ENCODE data around the gene DNAH17. TPM values are rescaled to one million over a fixed set of nuclear protein-coding genes. Genes with fewer than 3 reads are reported as not detected.

DNAH17 gene
- total RNA-seq, 2 donors from 2014 or later, result 0.13 to 0.64 TPM

DNA sequence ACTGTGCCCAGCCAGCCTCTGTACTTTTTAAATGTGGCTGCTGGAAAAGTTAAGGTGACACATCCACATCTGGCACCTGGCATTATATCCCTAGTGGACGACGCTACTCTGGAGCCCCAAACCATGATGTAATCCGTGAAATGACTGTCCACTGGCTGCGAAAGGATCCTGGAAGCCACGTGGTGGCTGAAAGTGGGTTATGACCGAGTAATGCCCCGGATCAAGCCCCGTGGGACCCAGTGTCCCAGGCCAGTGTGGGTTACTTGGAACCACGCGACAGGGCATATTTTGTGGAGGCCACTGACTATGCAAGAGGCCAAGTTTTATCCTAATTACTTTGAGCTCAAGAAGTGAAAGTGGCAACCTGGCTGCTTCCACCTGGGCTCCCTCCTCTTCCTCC is 119.1 kb downstream of the DNAH17 start:
- no peaks in the 10 kb centered on the region for H3K36me3 ChIP-seq (ENCODE audit: control insufficient read depth, insufficient read depth, low read length)
- DNase-seq, result no peak
- H3K36me3 Mint-ChIP-seq (ENCODE audit: low read depth), result no peaks in the 10 kb centered on the region
- H3K4me3 Mint-ChIP-seq, result no peak overlapping the region
- H3K4me1 Mint-ChIP-seq, result no peaks in the 10 kb centered on the region
- TF ChIP-seq, protein P1, sequence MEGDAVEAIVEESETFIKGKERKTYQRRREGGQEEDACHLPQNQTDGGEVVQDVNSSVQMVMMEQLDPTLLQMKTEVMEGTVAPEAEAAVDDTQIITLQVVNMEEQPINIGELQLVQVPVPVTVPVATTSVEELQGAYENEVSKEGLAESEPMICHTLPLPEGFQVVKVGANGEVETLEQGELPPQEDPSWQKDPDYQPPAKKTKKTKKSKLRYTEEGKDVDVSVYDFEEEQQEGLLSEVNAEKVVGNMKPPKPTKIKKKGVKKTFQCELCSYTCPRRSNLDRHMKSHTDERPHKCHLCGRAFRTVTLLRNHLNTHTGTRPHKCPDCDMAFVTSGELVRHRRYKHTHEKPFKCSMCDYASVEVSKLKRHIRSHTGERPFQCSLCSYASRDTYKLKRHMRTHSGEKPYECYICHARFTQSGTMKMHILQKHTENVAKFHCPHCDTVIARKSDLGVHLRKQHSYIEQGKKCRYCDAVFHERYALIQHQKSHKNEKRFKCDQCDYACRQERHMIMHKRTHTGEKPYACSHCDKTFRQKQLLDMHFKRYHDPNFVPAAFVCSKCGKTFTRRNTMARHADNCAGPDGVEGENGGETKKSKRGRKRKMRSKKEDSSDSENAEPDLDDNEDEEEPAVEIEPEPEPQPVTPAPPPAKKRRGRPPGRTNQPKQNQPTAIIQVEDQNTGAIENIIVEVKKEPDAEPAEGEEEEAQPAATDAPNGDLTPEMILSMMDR (conservative IDR thresholded peaks at IDR 0.05), result no peak
- no peaks in the 10 kb centered on the region for H3K9me3 ChIP-seq (ENCODE audit: control insufficient read depth, low read length)
- no peaks in the 10 kb centered on the region for H3K9me3 Mint-ChIP-seq
- H3K27me3 ChIP-seq (ENCODE audit: control insufficient read depth, insufficient read depth, low read length, poor library complexity, severe bottlenecking), result no peaks in the 10 kb centered on the region
- no peaks in the 10 kb centered on the region for H3K4me1 ChIP-seq (ENCODE audit: control insufficient read depth, insufficient read depth, low read length)
- no peak overlapping the region for H3K27ac Mint-ChIP-seq
- WGBS, 2 experiments (ENCODE audit: insufficient coverage in 1 of 2, insufficient read length in 1 of 2), result 92 to 97% methylated on average over 10 of the region's 10 CpGs
- no peak overlapping the region for H3K27ac ChIP-seq (ENCODE audit: low read depth, low read length)
- H3K27me3 Mint-ChIP-seq (ENCODE audit: insufficient read depth), result no peaks in the 10 kb centered on the region
- no peak overlapping the region for H3K9ac ChIP-seq (ENCODE audit: extremely low read depth, low read length, poor library complexity, severe bottlenecking)
- no peak overlapping the region for H3K4me3 ChIP-seq (ENCODE audit: low read length)

DNA sequence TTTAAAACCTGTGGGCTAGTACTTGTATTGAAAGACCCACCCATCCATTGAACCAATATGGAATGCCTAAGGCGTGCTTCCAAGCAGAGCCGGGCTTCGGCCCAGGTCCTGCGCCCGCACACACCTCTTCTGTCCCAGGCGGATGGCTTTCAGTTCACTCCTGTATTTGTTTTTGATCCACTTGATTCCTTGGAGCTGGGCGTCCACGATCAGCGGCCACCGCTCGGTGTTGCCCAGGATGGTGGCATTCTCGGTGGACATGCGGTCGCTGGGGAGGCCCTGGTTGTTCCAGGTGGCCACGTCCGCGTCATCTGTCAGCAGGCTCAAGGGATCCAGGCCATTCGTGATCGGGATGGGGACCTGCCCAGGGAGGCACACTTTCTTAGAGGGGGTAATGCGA is 122.8 kb downstream of the DNAH17 start:
- Histone ChIP-seq H3K36me3 (ENCODE audit: control insufficient read depth, insufficient read depth, low read length) (no peaks in the 10 kb centered on the region), H3K9ac (ENCODE audit: extremely low read depth, low read length, poor library complexity, severe bottlenecking) (no peak overlapping the region), H3K9me3 (ENCODE audit: control insufficient read depth, low read length) (no peaks in the 10 kb centered on the region), H3K27me3 (ENCODE audit: control insufficient read depth, insufficient read depth, low read length, poor library complexity, severe bottlenecking) (no peaks in the 10 kb centered on the region), H3K4me3 (ENCODE audit: low read length) (no peak overlapping the region), H3K27ac (ENCODE audit: low read depth, low read length) (no peak overlapping the region), H3K4me1 (ENCODE audit: control insufficient read depth, insufficient read depth, low read length) (no peaks in the 10 kb centered on the region)
- Mint-ChIP-seq H3K4me3 (no peak overlapping the region), H3K27ac (no peak overlapping the region), H3K27me3 (ENCODE audit: insufficient read depth) (no peaks in the 10 kb centered on the region), H3K36me3 (ENCODE audit: low read depth) (no peaks in the 10 kb centered on the region), H3K4me1 (no peaks in the 10 kb centered on the region), H3K9me3 (no peaks in the 10 kb centered on the region)
- 96 to 98% methylated on average over 17 to 20 of the region's 20 CpGs for WGBS, 2 experiments (ENCODE audit: insufficient coverage in 1 of 2, insufficient read length in 1 of 2)
- TF ChIP-seq, protein P1 (conservative IDR thresholded peaks at IDR 0.05), result no peak
- DNase-seq, result no peak

DNA sequence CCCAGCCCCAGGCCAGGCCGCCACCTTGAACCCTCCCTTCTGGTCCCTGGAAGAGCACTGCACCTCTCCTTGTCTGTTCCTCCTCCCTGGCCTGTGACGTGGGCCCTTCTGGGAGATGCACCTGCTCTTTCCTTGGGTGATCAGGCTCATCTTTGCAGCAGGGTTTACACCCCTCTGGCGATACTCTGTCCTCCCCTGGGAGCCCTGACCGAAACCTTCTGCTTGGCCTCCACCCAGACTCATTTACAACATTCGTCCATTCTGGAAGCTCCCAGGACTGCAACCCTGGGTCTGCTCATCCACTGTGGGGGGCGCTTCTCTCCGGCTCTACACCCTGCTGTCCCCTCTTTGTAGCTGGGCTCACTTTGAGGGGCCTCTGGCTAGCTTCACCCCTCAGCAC is 125.4 kb downstream of the DNAH17 start:
- DNase-seq, result no peak
- Histone ChIP-seq H3K36me3 (ENCODE audit: control insufficient read depth, insufficient read depth, low read length) (no peaks in the 10 kb centered on the region), H3K9me3 (ENCODE audit: control insufficient read depth, low read length) (no peaks in the 10 kb centered on the region), H3K4me1 (ENCODE audit: control insufficient read depth, insufficient read depth, low read length) (no peaks in the 10 kb centered on the region), H3K9ac (ENCODE audit: extremely low read depth, low read length, poor library complexity, severe bottlenecking) (no peak overlapping the region), H3K27ac (ENCODE audit: low read depth, low read length) (no peak overlapping the region), H3K4me3 (ENCODE audit: low read length) (no peak overlapping the region), H3K27me3 (ENCODE audit: control insufficient read depth, insufficient read depth, low read length, poor library complexity, severe bottlenecking) (no peaks in the 10 kb centered on the region)
- 89 to 90% methylated on average over 7 of the region's 7 CpGs for WGBS, 2 experiments (ENCODE audit: insufficient coverage in 1 of 2, insufficient read length in 1 of 2)
- no peaks in the 10 kb centered on the region for H3K36me3 Mint-ChIP-seq (ENCODE audit: low read depth)
- no peaks in the 10 kb centered on the region for H3K4me1 Mint-ChIP-seq
- TF ChIP-seq, protein P1 (conservative IDR thresholded peaks at IDR 0.05), result no peak
- H3K4me3 Mint-ChIP-seq, result no peak overlapping the region
- no peaks in the 10 kb centered on the region for H3K9me3 Mint-ChIP-seq
- no peak overlapping the region for H3K27ac Mint-ChIP-seq
- no peaks in the 10 kb centered on the region for H3K27me3 Mint-ChIP-seq (ENCODE audit: insufficient read depth)

Data from endodermal cell (in vitro differentiated cells).